BLaER1 treated with 17β-estradiol and CSF1 and Interleukin-3, amounts not matched to agents 10 nM and 100 nM (cell line): ENCODE results near the gene PRKCE.
A peak's percentile ranks its signal among the peaks of the same experiment; 100 is the strongest.

ENCODE experiments used
- H3K27ac ChIP-seq, 11 experiments: shearing (Covaris generic); formaldehyde crosslinking; 2 replicates each; pipeline ENCODE4 v1.8.1; 2022
- H3K27me3 ChIP-seq, 11 experiments: shearing (Covaris generic); formaldehyde crosslinking; 2 replicates each; pipeline ENCODE4 v1.8.1; 2022
- H3K36me3 ChIP-seq, 11 experiments: shearing (Covaris generic); formaldehyde crosslinking; 2 replicates each; pipeline ENCODE4 v1.8.1; 2022
- H3K4me1 ChIP-seq, 10 experiments: shearing (Covaris generic); formaldehyde crosslinking; 2 replicates each; pipeline ENCODE4 v1.8.1; 2022
- H3K4me2 ChIP-seq, 11 experiments: shearing (Covaris generic); formaldehyde crosslinking; 2 replicates each; pipeline ENCODE4 v1.8.1; 2022
- H3K4me3 ChIP-seq, 10 experiments: shearing (Covaris generic); formaldehyde crosslinking; 2 replicates each; pipeline ENCODE4 v1.8.1; 2022
- H3K9ac ChIP-seq, 11 experiments: shearing (Covaris generic); formaldehyde crosslinking; 2 replicates each; pipeline ENCODE4 v1.8.1; 2022
- H3K9me3 ChIP-seq, 11 experiments: shearing (Covaris generic); formaldehyde crosslinking; replicated peaks in 1 of 11; 2 replicates each; pipeline ENCODE4 v1.8.1; 2022
- H4K20me1 ChIP-seq, 11 experiments: shearing (Covaris generic); formaldehyde crosslinking; 2 replicates each; pipeline ENCODE4 v1.8.1; 2022
- Cebpa-rat ChIP-seq, 11 experiments: shearing (Covaris generic); IDR thresholded peaks; 2 replicates each; pipeline ENCODE4 v1.8.1; 2022

PRKCE gene

GRCh38 chr2:45907592-45907991 is 256.1 kb downstream of the PRKCE start:
- Histone ChIP-seq H3K27ac (no peak overlapping the region), H3K9ac (no peak overlapping the region), H3K4me3 (no peak overlapping the region), H3K27me3 (no peaks in the 10 kb centered on the region), H3K4me2 (peak overlapping the region in 2 of 11 experiments; percentile 67 to 72; a peak in 1 of 22 replicates), H3K4me1 (peaks cover 18 to 89% (median 72%) of the 10 kb centered on the region in 10 experiments), H4K20me1 (peaks cover 0 to 100% (median 90%) of the 10 kb centered on the region in 11 experiments; a peak in 15 of 22 replicates), H3K36me3 (peaks cover 0 to 83% (median 62%) of the 10 kb centered on the region in 11 experiments; a peak in 15 of 22 replicates), H3K9me3 (peaks cover 0 to 3% (median 0%) of the 10 kb centered on the region in 11 experiments; a peak in 4 of 22 replicates)
- TF ChIP-seq Cebpa-rat (IDR thresholded peaks at IDR 0.05): no peak

- Histone ChIP-seq H3K27ac (no peak overlapping the region), H4K20me1 (peaks cover 0 to 100% (median 81%) of the 10 kb centered on the region in 11 experiments; a peak in 16 of 22 replicates), H3K4me1 (peaks cover 11 to 79% (median 63%) of the 10 kb centered on the region in 10 experiments), H3K27me3 (no peaks in the 10 kb centered on the region), H3K9ac (no peak overlapping the region), H3K9me3 (peaks cover 0 to 5% (median 0%) of the 10 kb centered on the region in 11 experiments; a peak in 4 of 22 replicates), H3K4me2 (peak overlapping the region in 8 of 11 experiments; percentile 24 to 72 (median 56); a peak in 15 of 22 replicates), H3K36me3 (peaks cover 0 to 89% (median 68%) of the 10 kb centered on the region in 11 experiments; a peak in 15 of 22 replicates), H3K4me3 (no peak overlapping the region)
- TF ChIP-seq Cebpa-rat (IDR thresholded peaks at IDR 0.05): no peak
Measured at GRCh38 chr2:45908316-45909170, 257.1 kb downstream of the PRKCE start.

GRCh38 chr2:45909171-45909565 is 257.7 kb downstream of the PRKCE start:
- no peaks in the 10 kb centered on the region for H3K27me3 ChIP-seq
- peaks cover 0 to 89% (median 68%) of the 10 kb centered on the region in 11 experiments; a peak in 15 of 22 replicates for H3K36me3 ChIP-seq
- H3K4me2 ChIP-seq: peak overlapping the region in 10 of 11 experiments; percentile 45 to 72 (median 56); a peak in 19 of 22 replicates
- no peak for TF ChIP-seq Cebpa-rat (IDR thresholded peaks at IDR 0.05)
- no peak overlapping the region for H3K4me3 ChIP-seq
- peaks cover 0 to 8% (median under 1%) of the 10 kb centered on the region in 11 experiments; a peak in 6 of 22 replicates for H3K9me3 ChIP-seq
- H3K9ac ChIP-seq: no peak overlapping the region
- peaks cover 11 to 73% (median 58%) of the 10 kb centered on the region in 10 experiments for H3K4me1 ChIP-seq
- peak overlapping the region in 1 of 11 experiments; percentile 55; a peak in 1 of 22 replicates for H3K27ac ChIP-seq
- H4K20me1 ChIP-seq: peaks cover 0 to 100% (median 74%) of the 10 kb centered on the region in 11 experiments; a peak in 16 of 22 replicates

GRCh38 chr2:45909677-45910191 is 258.3 kb downstream of the PRKCE start:
- Histone ChIP-seq H3K4me3 (no peak overlapping the region), H3K4me1 (peaks cover 11 to 67% (median 52%) of the 10 kb centered on the region in 10 experiments), H4K20me1 (peaks cover 0 to 100% (median 69%) of the 10 kb centered on the region in 11 experiments; a peak in 16 of 22 replicates), H3K27ac (peak overlapping the region in 1 of 11 experiments; percentile 55; a peak in 1 of 22 replicates), H3K9ac (no peak overlapping the region), H3K36me3 (peaks cover 0 to 89% (median 68%) of the 10 kb centered on the region in 11 experiments; a peak in 15 of 22 replicates), H3K9me3 (peaks cover 0 to 10% (median 3%) of the 10 kb centered on the region in 11 experiments; a peak in 6 of 22 replicates), H3K27me3 (no peaks in the 10 kb centered on the region), H3K4me2 (peak overlapping the region; percentile 21 to 72 (median 56))
- no peak for TF ChIP-seq Cebpa-rat (IDR thresholded peaks at IDR 0.05)

- Histone ChIP-seq H3K4me3 (no peak overlapping the region), H3K9me3 (peaks cover 0 to 15% (median 4%) of the 10 kb centered on the region in 11 experiments; a peak in 11 of 22 replicates), H3K4me1 (peaks cover 11 to 59% (median 44%) of the 10 kb centered on the region in 10 experiments), H3K9ac (no peak overlapping the region), H3K27ac (peak overlapping the region in 1 of 11 experiments; percentile 55; a peak in 1 of 22 replicates), H3K36me3 (peaks cover 0 to 89% (median 72%) of the 10 kb centered on the region in 11 experiments; a peak in 15 of 22 replicates), H4K20me1 (peaks cover 0 to 98% (median 64%) of the 10 kb centered on the region in 11 experiments; a peak in 16 of 22 replicates), H3K27me3 (no peaks in the 10 kb centered on the region), H3K4me2 (peak overlapping the region; percentile 21 to 72 (median 56); a peak in 18 of 22 replicates)
- no peak for TF ChIP-seq Cebpa-rat (IDR thresholded peaks at IDR 0.05)
Measured at GRCh38 chr2:45910473-45911060, 259.1 kb downstream of the PRKCE start.

- Histone ChIP-seq H3K36me3 (peaks cover 0 to 88% (median 72%) of the 10 kb centered on the region in 11 experiments; a peak in 15 of 22 replicates), H3K4me1 (peaks cover 11 to 49% (median 41%) of the 10 kb centered on the region in 10 experiments), H3K9me3 (peaks cover 0 to 24% (median 13%) of the 10 kb centered on the region in 11 experiments; a peak in 12 of 22 replicates), H3K9ac (no peak overlapping the region), H3K27ac (no peak overlapping the region), H3K4me3 (no peak overlapping the region), H3K4me2 (peak overlapping the region in 2 of 11 experiments; percentile 57 to 65; a peak in 3 of 22 replicates), H3K27me3 (no peaks in the 10 kb centered on the region), H4K20me1 (peaks cover 0 to 98% (median 56%) of the 10 kb centered on the region in 11 experiments; a peak in 16 of 22 replicates)
- TF ChIP-seq Cebpa-rat (IDR thresholded peaks at IDR 0.05): no peak
Measured at GRCh38 chr2:45911538-45911937, 260.1 kb downstream of the PRKCE start.

GRCh38 chr2:45912109-45912508 is 260.6 kb downstream of the PRKCE start:
- no peak overlapping the region for H3K27ac ChIP-seq
- no peak for TF ChIP-seq Cebpa-rat (IDR thresholded peaks at IDR 0.05)
- peaks cover 0 to 29% (median 13%) of the 10 kb centered on the region in 11 experiments; a peak in 12 of 22 replicates for H3K9me3 ChIP-seq
- H3K4me3 ChIP-seq: no peak overlapping the region
- peaks cover 11 to 44% (median 41%) of the 10 kb centered on the region in 10 experiments for H3K4me1 ChIP-seq
- no peak overlapping the region for H3K9ac ChIP-seq
- no peaks in the 10 kb centered on the region for H3K27me3 ChIP-seq
- H3K4me2 ChIP-seq: no peak overlapping the region; a peak in 1 of 22 replicates
- H3K36me3 ChIP-seq: peaks cover 0 to 82% (median 69%) of the 10 kb centered on the region in 11 experiments; a peak in 15 of 22 replicates
- peaks cover 0 to 96% (median 52%) of the 10 kb centered on the region in 11 experiments; a peak in 16 of 22 replicates for H4K20me1 ChIP-seq

GRCh38 chr2:45913539-45913938 is 262.1 kb downstream of the PRKCE start:
- no peak overlapping the region for H3K9ac ChIP-seq
- no peaks in the 10 kb centered on the region for H3K27me3 ChIP-seq
- peaks cover 0 to 29% (median 13%) of the 10 kb centered on the region in 11 experiments; a peak in 12 of 22 replicates for H3K9me3 ChIP-seq
- H3K4me1 ChIP-seq: peaks cover 12 to 41% (median 39%) of the 10 kb centered on the region in 10 experiments
- no peak overlapping the region for H3K4me3 ChIP-seq
- H3K36me3 ChIP-seq: peaks cover 0 to 68% (median 55%) of the 10 kb centered on the region in 11 experiments; a peak in 15 of 22 replicates
- no peak for TF ChIP-seq Cebpa-rat (IDR thresholded peaks at IDR 0.05)
- no peak overlapping the region for H3K27ac ChIP-seq
- H4K20me1 ChIP-seq: peaks cover 0 to 93% (median 48%) of the 10 kb centered on the region in 11 experiments; a peak in 16 of 22 replicates
- H3K4me2 ChIP-seq: no peak overlapping the region
